Cerebellar cortex (tissue), 1 donor: ENCODE data around the gene E2F3.
"Not testable (repeated sequence)": the region's sequence is repeated elsewhere in the genome, so short reads cannot be mapped to it uniquely, and the experiment has no call there.

ENCODE experiments used
- DNase-seq: peaks from one replicate; pipeline ENCODE4 v3.0.0-alpha.2; 2015; ENCODE audit warnings: low spot score

E2F3 gene

DNA sequence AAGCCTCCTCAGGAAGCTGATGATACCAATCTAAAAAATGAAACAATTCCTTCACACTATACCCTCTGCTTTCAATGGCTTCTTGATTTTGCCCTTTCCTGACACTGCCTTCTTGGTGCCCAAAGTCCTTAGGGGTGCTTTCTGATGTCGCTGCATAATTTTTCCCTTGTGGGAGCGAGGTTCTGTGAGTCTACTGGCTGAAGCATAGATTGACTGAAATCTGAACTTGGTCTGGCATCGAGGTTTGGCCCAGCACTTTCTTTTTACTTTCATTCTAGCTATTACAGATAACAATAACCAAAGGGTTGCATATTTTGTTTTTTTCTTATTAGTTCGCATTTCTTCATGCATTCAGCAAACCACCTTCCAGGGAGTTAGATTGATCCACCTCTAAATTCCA lies 65.8 kb downstream of the E2F3 start:
- no peak for DNase-seq

DNA sequence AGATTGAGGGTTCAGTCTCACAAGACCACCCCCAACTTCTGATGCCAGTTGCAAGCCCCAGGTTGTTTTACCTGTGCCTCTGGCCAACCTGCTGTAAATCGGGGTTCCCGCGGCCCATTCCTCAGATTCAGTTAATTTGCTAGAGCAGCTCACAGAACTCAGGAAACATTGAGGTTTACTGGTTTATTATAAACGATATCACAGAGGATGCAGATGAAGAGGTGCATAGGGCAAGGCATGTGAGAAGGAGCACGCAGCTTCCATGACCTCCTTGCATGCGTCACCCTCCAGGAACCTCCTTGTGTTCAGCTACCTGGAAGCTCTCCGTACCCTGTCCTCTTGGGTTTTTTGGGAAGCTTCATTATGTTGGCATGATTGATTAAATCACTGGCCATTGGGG lies 66.5 kb downstream of the E2F3 start:
- no peak for DNase-seq

DNA sequence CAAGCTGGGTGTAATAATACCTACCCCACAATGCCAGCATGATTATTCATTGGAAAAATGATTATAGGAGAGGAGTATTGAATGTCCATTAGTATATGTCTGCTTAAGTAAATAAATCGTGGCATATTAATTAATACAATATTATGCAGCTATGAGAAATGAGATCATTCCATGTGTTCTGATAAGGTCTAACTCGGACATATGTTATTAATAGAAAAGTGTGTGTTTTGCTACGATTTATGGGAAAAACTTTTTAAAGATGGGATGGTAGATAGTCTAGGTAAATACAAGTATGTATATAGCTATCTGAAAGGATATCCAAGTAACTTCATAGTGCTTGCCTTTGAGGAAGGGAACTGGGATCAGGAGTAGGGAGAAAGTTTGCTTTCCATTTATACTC lies 71.1 kb downstream of the E2F3 start:
- no peak for DNase-seq

DNA sequence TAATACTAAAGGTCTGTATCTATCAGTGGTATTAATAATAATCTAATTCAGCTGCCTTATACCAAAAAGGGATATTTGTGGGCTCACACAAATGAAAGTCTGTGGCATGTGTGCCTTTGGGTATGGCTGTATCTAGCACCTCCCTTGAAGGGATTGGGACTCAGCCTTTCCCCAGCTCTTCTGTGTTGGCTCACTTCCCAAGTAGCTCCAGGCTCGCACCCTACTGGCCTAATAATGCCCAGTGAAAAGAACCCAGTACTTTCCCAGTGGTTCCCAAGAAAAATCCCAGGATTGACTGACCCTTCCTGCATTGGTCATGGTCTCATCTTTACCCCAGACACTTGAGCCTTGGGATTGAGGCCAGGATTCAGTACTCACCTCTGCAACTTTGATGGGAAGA lies 71.8 kb downstream of the E2F3 start:
- no peak for DNase-seq

DNA sequence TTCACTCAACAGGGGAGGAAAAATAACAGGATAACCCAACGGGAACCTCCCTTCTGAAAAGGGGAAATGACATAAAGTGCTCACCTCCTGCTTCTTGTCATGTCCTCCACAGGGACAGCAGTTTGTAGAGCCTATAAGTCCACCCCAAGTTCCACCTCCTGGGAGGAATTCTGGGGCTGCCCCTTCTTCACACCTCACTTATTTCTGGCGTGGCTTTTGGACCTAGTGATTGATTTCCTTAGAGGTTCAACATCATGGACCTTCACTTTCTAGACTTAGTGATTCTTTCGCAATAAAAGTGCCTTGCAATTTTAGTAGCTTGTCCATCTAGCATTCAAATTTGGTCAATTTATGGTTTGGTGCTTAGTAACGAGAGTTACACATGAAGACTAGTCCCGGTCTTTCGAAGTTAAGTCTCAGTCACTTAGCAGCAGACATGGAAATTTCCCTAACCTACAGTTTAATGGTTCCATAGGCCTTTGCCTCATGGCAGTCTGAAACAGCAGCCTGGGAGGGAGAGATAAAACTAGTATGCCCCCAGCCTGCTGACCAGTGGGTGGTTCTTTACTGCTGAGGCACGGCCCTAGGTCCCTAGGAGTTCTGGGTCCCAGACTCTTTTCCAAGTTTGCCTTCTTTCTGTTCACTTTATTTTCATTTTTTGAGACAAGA lies 73.3 kb downstream of the E2F3 start:
- no peak for DNase-seq

DNA sequence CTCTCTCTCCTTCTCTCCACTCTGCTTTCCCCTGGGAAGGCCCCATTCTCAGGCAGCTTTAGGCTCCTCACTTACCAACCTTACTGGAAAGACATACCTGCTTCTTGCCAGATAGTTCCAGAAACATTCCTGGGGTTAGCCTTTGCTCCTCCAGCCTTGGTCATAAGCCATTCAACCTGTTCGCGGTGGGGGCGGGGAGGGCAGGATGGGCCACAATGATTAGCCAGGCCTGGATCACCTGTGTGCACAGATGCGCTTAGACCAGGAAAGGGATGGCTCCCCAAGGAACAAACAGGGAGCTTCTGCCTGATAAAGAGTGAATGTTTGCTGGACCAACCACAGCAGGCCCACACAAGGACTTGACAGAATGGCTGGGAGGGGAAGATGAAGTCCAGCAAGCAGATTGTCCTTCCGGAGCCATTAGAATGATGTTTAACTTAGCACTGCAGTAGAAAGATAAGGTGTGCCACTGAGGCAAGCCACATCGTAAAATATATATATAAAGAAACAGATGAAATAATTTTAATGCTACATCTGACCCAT lies 74.9 kb downstream of the E2F3 start:
- DNase-seq, result no peak

DNA sequence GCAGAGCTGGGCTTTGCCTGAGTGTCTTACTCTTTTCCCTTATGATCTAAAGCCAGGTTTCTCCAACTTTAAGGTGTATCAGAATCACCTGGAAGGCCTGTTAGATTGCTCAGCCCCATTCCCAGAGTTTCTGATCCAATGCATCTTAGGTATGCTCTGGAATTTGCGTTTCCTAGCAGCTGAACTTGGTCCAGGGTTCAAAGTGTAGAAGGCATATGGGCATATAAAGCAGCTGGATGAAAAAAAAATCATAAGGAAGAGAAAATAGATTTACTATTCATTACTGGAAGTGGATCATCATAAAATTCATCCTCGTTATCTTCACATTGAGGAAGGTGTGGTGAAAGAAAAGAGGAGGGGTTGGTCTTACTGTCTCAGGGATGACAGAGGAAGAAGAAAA lies 75.8 kb downstream of the E2F3 start:
- no peak for DNase-seq

DNA sequence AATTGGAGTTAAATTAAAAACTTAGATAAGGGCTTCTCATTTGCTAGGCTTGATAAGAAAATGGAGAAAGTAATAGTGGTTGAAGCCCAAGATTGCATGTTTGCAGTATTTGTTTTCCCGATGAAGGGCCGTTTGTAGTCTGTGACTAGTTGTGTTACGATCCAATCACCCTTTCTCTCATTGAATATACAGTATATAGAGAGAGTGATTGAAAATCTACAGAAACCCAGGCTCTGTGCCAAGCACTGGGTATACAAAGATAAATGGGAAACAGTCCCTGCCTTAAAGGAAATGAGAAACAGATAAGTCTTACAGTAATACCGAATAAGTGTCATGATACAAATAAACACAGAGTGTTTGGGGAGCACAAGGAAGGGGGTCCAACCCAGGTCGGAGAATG lies 77.4 kb downstream of the E2F3 start:
- no peak for DNase-seq

DNA sequence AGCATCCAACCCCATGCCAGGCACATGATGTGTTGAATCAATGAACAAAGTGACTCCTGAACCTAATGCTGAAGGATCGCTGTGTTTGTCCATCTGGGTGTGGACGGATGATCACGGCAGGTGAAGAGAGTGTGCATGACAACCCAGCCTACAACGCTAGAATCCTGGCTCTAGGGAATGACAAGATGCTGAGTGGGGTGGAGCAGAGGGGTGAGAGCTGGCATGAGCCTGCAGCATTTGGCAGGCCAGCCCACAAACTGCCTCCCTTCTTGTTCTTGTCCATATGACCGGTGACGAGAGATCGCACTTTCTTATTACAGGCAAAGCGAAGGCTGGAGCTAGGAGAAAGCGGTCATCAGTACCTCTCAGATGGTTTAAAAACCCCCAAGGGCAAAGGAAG lies 77.8 kb downstream of the E2F3 start:
- peak; percentile 34 for DNase-seq

DNA sequence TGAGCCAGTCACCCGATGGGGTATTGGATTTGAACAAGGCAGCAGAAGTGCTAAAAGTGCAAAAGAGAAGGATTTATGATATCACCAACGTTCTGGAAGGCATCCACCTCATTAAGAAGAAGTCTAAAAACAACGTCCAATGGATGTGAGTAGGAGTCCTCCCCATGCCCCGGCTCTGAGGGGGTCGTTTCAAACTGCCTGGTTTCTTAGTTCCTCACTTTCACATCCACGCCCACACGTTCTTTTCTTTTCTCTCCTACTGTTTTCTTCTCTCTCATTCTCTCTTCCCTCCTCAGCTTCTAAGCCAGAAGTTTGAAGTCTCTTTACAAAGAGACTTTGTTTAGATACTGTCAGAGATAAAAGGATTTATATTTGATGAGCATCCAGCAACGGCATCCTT lies 79.6 kb downstream of the E2F3 start:
- no peak for DNase-seq

DNA sequence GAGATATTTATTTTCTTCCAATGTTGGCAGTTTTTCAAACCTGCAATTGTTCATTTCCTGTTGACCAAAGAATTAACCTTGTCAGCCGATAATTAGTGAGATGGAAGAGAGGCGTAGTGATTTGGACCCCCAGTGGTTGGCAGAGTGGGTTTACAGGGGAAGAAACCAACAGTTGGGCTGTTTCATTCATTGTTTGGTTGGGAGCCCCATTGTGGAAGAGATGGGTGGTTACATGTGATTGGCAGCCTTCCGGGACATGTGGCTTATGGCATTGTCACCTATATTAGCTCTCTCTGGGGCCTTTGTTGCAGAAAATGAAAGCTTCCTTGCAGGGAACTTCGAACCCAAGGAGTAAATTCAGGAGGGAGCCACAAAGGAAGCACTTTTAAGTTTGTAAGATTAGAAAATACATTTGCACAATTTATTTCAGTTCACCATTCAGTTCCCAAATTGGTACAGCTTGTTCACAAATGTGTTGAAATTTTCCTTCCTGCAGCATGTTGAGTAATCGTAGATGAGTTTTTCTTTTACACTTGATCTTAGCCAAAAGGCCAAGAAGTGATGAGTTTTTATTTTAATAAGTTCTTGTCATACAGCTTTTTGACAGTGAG lies 82.3 kb downstream of the E2F3 start:
- DNase-seq, result no peak

DNA sequence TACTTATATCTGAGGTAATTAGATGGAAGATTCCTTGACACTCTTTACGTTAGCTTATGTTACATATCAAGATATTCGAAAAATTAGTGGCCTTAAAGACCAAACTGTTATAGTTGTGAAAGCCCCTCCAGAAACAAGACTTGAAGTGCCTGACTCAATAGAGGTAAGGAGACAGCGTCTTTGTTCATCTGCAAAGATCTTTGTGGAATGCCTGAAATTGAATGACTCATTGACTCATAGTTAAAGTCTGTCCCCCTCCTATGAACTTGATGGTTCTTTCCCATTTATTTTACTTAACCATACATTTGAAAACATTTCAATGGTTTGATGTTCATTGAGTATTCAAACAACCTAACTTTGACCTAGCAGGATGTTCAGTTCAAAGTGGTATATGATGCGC lies 85.0 kb downstream of the E2F3 start:
- no peak for DNase-seq

DNA sequence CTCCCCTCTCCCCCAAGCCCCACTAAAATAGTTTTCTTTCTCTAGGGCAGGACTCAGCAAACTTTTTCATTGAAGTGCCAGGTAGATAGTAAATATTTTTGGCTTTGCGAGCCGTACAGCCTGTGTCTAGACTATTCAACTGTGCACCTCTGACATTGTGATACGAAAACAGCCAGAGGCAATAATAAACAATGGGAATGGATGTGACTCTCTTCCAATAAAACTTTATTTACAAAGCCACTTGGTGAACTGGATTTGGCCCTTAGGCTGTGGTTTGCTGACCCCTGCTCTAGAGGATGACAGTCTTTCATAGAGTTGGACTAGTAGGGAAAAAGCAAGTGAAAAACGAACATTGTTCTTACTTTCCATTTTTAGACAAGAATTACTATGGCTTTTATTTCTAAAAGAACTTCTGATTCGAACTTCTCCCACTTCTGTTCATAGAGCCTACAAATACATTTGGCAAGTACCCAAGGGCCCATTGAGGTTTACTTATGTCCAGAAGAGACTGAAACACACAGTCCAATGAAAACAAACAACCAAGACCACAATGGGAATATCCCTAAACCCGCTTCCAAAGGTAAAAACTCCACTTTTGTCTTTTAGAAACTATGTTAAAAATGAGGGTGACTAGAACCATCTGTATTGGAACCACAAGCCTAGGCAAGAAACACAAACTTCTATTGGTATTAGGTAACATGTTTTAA lies 86.1 kb downstream of the E2F3 start:
- DNase-seq, result no peak

DNA sequence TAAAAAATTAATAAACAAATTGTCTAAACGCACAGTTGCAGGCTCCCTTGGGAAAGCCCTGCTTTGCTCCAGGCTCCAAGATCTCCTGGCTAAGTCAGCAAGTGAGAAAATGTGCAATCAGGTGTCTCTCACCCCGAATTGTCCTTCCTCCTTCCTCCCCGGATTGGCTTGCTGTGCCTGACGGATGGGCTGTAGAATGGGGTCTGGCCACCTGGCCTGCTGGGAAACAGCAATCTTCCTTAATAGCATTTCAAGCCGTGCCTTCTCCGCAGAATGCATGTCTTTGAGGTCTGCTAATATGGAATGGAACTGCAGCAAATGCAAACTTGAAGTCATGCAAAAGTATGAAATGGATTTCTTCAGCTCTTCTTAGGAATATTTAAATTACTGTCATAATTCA lies 88.9 kb downstream of the E2F3 start:
- no peak for DNase-seq

DNA sequence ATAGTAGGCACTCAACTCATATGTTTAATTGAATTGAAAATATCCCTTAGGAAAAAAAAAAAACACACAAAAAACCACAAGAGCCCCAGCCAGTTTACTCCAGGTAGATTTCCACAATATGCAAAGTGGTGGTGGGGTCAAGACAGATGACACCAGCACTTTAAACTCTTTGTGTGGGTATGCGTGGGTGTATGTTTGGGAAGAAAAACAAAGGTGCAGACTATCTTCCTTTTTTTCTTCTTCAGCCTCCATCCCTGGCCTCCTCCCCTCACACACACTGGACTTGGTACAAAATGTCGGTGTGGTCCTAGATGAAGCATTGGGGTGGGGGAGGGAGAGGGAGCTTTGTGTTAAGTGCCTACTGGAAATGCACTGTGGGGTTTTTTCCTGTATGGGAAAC lies 90.4 kb downstream of the E2F3 start:
- DNase-seq, result no peak

DNA sequence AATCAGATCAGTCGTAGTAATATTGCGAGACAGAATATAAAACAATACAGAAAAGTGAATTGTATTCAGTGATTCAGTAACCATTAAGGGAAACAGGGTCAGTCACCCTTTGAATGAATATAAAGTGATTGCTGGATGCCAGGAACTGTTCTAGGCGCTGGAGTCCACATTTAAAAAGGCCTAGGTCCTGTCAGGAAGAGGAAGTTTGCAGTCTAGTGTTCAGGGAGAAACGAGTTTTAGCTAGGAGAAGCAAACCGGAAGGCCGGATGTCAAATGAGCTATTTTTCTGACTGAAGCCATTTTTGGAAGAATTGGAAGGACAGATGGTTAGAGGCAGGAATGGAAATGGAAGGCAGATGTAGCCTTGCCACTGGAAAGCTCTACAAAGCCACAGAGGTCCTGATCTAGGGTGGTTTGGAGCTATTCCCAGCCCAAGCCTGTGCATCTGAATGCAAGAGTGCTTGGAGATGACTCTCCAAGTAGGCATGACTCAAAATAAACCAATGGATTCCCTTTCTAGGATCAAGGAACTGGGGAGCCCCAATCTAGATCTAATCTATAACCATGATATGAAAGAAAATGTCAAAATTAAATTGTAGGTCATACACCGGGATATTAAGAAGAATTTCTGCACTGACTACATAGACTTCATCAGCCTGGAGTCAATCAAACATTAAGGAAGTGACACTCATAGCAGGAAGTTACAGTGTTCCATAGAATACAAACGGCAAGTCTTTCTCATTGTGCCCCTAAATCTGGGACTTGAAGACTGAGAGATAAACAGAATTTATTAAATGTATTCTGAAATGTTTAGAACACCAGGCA lies 95.7 kb downstream of the E2F3 start:
- DNase-seq, result no peak

DNA sequence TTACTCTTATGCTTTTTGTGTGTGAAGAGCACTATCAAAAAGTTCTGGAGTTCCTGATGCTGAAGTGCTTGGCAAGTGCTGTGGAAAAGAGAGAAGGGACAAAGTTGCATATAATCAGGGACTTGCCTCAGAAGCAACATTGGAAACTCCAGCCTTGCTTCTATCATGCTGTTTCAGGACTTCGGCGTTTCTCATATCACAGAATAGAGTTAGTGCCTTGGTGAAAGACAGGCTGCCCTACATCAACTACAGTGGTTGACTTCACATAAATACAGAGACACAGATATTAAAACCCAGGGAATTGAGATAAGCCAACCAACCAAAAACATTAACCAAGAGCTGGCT lies 96.3 kb downstream of the E2F3 start:
- no peak for DNase-seq

DNA sequence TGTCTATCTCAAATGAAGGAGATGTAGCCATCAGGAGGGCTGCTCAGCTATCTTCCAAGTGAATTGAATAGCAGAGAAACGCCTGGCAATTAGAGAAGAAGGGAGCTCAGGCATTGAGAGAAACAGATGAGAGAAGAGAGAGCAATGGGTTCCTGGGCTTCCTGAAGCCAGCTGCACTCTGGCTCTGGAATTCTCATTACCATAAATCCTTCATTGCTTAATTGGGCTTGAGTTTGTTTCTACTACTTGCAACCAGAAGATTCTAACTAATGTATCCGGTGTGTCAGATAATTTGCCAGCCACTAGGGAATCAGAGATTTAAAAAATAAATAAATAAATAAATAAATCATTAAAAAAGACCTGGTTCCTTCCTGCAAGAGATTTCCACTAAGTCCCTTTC lies 107.5 kb downstream of the E2F3 start:
- no peak for DNase-seq

DNA sequence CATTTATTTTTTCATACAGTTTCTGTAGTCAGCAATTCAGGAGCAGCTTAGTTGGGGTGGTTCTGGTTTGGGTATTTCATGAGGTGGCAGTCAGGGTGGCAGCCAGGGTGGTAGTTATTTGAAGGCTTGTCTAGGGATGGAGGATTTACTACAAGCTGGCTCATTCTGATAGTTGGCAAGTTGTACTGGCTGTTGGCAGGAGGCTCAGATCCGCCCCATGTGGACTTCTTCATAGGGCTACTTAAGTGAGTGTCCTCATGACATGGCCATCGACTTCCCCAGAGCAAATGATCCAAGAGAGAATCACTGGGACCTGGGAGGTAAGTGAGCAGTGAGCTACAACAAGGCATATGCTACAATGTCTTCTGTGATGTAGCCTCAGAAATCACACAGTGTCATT lies 110.2 kb downstream of the E2F3 start:
- DNase-seq, result no peak

DNA sequence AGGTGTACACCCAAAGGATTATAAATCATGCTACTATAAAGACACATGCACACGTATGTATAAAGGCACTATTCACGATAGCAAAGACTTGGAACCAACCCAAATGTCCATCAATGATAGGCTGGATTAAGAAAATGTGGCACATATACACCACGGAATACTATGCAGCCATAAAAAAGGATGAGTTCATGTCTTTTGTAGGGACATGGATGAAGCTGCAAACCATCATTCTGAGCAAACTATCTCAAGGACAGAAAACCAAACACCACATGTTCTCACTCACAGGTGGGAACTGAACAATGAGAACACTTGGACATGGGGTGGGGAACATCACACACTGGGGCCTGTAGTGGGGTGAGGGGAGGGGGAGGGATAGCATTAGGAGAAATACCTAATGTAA lies 123.5 kb downstream of the E2F3 start:
- not testable (repeated sequence) for DNase-seq

DNA sequence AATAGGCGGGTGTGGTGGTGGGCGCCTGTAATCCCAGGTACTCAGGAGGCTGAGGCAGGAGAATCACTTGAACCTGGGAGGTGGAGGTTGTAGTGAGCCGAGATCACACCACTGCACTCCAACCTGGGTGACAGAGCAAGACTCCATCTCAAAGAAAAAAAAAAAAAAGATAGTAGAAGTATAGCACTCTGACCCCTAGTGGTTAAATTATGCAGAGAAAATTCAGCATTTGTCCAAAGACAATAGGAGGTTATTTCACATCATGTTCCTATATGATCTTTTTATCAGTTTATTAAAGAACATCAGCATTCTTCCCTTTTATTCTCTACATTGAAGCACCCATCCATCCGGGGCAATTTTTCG lies 127.4 kb downstream of the E2F3 start:
- peak; percentile 56 for DNase-seq

DNA sequence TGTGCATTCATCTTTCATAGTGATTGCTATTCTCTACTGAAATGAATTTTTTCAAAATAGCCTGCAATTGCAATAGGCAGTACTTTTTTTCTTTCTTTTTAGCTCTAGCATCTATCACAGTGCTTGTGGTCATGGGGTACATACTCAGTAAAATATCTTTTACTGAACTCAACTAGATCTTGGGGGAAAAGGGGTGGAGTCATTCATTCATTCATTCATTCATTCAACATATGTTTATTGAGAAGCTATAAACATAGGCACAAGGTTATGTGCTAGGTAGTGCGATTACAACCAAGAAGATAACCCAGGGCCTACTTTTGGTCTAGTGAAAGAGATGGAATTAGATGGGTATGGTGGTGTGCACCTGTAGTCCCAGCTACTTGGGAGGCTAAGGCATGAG lies 131.2 kb downstream of the E2F3 start:
- DNase-seq, result no peak
